Uterus (tissue), 2 donors: ENCODE data around the gene LRRC74A.

Experiments used
- POLR2A ChIP-seq, 2 donors: fragments of 450-650 bp; IDR thresholded peaks; one replicate each; pipeline ENCODE4 v1.6.1; 2016; ENCODE audit warnings: antibody characterized with exemption in 2 of 2, mild to moderate bottlenecking in 1 of 2, moderate library complexity in 1 of 2
- TF ChIP-seq, protein P1 (sequence below), 4 experiments: fragments of 200-600 bp in 2 of 4; fragments of 450-650 bp in 2 of 4; sonication (generic) in 2 of 4; IDR thresholded peaks; one replicate each; pipeline ENCODE4 v1.5.1; 2016 to 2019; ENCODE audit warnings: antibody characterized with exemption in 4 of 4, mild to moderate bottlenecking in 2 of 4, moderate library complexity in 1 of 4

DNA sequence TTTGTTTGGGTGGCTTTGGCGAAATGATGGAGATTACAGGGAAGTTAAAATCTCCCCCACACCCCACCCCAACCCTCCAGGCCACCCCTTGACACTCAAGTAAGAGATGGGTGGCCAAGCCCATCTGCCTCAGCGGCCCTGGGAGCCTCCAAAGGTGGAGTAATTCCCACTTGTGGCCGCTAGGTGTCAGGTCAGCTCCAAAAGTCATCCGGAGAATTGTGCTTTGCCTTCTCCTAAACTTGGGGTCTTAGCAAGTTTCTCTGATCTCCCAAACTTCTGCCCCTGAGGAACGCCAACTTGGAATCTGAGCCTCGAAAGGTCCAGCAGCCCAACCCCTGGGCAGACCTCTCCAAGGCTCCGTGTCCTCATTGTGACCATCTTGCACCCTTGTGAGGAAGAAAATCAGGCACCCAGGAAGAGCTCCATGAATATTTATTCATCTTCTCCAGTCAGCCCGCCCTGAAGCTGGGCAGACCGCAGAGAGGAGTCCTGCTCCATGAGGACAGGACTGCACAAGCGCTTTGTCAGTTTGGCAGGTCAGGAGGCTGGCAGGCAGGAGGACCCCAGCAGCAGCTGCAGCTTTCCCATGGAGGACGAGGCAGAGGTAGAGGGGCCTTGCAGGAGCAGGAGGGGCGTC is 46.7 kb downstream of the LRRC74A start:
- TF ChIP-seq POLR2A (IDR thresholded peaks at IDR 0.05), result no peak
- TF ChIP-seq, protein P1, sequence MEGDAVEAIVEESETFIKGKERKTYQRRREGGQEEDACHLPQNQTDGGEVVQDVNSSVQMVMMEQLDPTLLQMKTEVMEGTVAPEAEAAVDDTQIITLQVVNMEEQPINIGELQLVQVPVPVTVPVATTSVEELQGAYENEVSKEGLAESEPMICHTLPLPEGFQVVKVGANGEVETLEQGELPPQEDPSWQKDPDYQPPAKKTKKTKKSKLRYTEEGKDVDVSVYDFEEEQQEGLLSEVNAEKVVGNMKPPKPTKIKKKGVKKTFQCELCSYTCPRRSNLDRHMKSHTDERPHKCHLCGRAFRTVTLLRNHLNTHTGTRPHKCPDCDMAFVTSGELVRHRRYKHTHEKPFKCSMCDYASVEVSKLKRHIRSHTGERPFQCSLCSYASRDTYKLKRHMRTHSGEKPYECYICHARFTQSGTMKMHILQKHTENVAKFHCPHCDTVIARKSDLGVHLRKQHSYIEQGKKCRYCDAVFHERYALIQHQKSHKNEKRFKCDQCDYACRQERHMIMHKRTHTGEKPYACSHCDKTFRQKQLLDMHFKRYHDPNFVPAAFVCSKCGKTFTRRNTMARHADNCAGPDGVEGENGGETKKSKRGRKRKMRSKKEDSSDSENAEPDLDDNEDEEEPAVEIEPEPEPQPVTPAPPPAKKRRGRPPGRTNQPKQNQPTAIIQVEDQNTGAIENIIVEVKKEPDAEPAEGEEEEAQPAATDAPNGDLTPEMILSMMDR (IDR thresholded peaks at IDR 0.05), result peak; percentile 74 to 95 (median 88)
